ENCODE measurements around the gene PKP1.

- peak; percentile 99 for TF ChIP-seq CTCF (conservative IDR thresholded peaks at IDR 0.05)
- no peak for TF ChIP-seq ZFX (IDR thresholded peaks at IDR 0.05)
Measured at GRCh38 chr1:201254625-201255478, 28.5 kb upstream of the PKP1 start.

All from C4-2B (cell line).